ES-I3 (cell line): Measurements from ENCODE around the gene NANOGP8.
"Not testable (repeated sequence)": the region's sequence is repeated elsewhere in the genome, so short reads cannot be mapped to it uniquely, and the experiment has no call there.

Source experiments
- H3K36me3 ChIP-seq: 2 replicates; pipeline ENCODE4 v1.6.1; 2013; ENCODE audit warnings: mild to moderate bottlenecking, low read length, control low read depth, moderate library complexity; ENCODE audit not compliant: insufficient read depth
- H3K4me1 ChIP-seq: 2 replicates; pipeline ENCODE4 v1.6.1; 2013; ENCODE audit warnings: mild to moderate bottlenecking, control low read depth, low read length; ENCODE audit not compliant: insufficient read depth
- H3K9ac ChIP-seq: 2 replicates; pipeline ENCODE4 v1.6.1; 2013; ENCODE audit warnings: low read depth, mild to moderate bottlenecking, low read length, moderate library complexity
- H3K9me3 ChIP-seq: 2 replicates; pipeline ENCODE4 v1.6.1; 2013; ENCODE audit warnings: mild to moderate bottlenecking, low read length, moderate library complexity; ENCODE audit not compliant: control insufficient read depth, insufficient read depth

NANOGP8 gene, protein sequence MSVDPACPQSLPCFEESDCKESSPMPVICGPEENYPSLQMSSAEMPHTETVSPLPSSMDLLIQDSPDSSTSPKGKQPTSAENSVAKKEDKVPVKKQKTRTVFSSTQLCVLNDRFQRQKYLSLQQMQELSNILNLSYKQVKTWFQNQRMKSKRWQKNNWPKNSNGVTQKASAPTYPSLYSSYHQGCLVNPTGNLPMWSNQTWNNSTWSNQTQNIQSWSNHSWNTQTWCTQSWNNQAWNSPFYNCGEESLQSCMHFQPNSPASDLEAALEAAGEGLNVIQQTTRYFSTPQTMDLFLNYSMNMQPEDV

DNA sequence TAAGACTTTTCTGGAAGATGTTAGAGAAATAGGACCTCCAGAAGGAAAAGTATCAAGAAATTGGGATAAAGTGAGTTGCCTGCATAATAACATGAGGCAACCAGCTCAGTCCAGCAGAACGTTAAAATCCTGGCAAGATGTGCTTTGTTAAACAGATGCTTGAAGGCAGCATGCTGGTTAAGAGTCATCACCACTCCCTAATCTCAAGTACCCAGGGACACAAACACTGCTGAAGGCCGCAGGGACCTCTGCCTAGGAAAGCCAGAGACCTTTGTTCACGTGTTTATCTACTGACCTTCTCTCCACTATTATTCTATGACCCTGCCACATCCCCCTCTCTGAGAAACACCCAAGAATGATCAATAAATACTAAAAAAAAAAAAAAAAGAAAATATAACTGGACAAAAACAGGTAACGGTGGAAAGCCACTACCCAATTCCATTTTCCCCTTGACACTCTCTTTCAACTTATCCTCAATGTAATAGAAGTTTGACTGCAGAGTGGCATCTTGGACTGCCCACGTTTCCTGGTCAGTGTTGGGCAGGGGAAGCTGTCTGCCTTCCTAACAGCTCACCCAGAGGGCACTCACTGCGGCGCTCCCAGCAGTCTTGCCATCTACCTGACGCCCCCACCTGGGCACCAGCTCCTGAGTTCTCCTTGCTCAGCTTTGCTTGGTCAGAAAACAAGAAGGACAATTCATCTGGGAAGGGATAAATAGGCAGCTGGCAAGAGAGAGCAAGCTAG is at the start of gene NANOGP8:
Gene NANOGP8, minus strand, starts transcription at position 120 of the 744 bp plus-strand sequence. CDS start 185 bp downstream, outside the sequence.
- not testable (repeated sequence) for H3K9ac ChIP-seq, H3K4me1 ChIP-seq, H3K9me3 ChIP-seq, H3K36me3 ChIP-seq

DNA sequence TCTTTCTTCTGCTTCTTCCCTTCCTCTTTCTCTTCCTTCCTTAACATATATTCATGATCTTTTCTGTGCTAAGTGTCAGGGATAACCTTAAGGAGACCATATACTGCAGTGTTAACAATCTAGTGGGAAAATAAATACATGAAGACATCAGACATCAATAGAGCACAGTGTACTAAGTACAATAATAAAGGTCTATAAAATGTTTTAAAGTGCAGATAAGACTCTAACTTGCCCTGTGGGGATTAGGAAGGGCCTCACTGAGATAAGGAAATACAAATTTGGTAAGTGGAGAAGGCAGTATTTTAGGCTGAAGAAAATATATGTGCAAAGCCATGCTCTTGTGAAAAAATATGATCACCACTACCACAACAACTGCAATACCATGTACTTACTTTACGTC is 49.2 kb upstream of the NANOGP8 start:
- H3K9ac ChIP-seq = no peak overlapping the region
- no peaks in the 10 kb centered on the region for H3K36me3 ChIP-seq
- H3K9me3 ChIP-seq = no peaks in the 10 kb centered on the region
- no peaks in the 10 kb centered on the region for H3K4me1 ChIP-seq

DNA sequence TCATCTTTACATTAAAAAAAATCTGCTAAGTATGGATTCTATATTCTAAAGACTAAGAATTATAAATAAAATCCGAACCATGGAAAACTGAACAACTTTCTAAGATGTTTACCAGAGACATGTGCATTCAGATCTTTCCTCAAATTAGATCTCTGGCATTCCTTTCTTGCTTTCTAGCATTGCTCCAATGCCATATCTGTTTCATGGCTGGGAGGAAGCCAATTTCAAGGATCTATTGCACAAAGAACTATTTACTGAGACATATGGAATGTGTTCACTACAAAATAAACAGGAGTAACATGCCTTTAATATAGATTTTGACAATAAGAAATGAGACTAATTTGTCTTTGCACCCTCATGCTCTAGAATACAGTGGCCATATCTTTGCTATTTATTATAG is 45.1 kb upstream of the NANOGP8 start:
- Histone ChIP-seq H3K9ac (no peak overlapping the region), H3K4me1 (no peaks in the 10 kb centered on the region), H3K9me3 (no peaks in the 10 kb centered on the region), H3K36me3 (no peaks in the 10 kb centered on the region)

DNA sequence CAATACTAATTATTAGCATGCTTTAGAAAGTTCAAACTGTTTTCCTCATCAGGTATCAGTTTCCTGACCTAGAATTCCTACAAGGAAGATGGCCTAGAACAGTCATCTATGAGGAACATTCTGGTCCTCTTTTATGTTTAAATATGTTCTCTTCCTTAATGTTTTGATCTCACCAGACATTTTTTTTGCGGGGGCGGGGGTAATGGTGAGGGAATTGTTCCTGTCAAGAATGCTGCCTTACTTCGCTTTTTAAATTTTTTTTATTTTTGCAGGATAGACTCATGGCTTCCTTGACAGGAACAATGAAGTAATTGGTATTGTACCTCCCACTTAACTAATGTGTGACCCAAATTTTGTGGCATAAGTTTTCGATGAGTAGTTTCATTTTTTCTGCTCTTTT is 44.3 kb upstream of the NANOGP8 start:
- no peaks in the 10 kb centered on the region for H3K36me3 ChIP-seq
- H3K9ac ChIP-seq = no peak overlapping the region
- H3K4me1 ChIP-seq = no peaks in the 10 kb centered on the region

DNA sequence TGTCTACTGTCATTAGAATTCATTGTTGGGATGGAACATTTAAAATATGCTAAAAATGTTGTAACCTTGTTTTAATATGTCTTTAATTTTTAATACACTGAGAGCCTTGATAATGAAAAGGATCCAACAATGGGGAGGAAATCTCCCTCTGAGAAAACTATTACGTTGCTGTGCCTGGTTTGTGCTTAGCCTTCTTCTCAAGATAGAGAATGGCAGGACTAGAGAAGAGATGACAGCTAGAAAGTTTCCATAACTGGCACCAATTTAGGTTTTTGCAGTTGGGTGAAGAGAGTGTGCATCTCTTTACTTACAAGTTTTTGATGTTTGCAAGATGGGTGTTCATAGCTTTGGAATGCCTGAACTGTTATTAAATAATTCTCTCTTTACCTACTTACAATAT is 42.6 kb upstream of the NANOGP8 start:
- Histone ChIP-seq H3K9me3 (no peaks in the 10 kb centered on the region), H3K4me1 (no peaks in the 10 kb centered on the region), H3K36me3 (no peaks in the 10 kb centered on the region), H3K9ac (no peak overlapping the region)

More for the DNA sequence above, 44.3 kb upstream of the NANOGP8 start:
- H3K9me3 ChIP-seq = no peaks in the 10 kb centered on the region

DNA sequence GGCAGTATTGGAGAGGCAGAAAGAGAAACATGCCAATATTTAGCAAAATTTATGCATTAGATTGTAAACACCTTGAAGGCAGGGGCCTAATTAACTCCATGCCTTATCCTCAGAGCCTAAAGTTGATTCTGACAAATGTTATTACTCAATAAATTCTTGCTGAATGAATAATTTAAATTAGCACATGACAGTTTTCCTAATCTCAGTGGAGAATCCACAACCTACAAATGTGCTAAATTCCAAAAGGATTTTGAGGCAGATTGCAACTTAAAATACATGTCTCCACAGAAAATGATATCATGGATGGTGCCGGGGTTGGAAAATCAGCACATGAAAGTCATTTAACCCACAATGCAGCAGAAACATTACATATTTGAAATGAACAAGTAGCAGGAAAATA is 41.1 kb upstream of the NANOGP8 start:
- no peaks in the 10 kb centered on the region for H3K36me3 ChIP-seq
- H3K9ac ChIP-seq = no peak overlapping the region
- H3K9me3 ChIP-seq = no peaks in the 10 kb centered on the region
- no peaks in the 10 kb centered on the region for H3K4me1 ChIP-seq

DNA sequence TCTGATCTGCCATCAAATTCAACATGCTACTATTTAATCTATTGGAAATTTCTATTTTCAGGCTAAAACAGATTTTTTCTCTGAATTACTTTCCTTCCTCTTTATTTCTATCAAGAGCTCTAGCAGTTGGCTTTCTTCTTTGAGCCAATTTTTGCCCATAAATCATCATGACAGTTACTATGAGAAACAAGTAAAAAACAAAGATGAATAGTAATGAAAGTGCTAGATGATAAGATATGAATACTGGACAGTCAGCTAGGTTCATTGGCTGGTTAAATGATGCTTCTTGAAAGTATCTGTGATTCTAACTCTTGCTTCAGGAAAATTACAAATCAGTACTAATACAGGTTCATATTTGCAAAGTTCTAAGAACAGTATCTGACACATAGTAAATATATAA is 38.6 kb upstream of the NANOGP8 start:
- H3K9ac ChIP-seq = no peak overlapping the region
- no peaks in the 10 kb centered on the region for H3K9me3 ChIP-seq
- no peaks in the 10 kb centered on the region for H3K36me3 ChIP-seq
- H3K4me1 ChIP-seq = no peaks in the 10 kb centered on the region

DNA sequence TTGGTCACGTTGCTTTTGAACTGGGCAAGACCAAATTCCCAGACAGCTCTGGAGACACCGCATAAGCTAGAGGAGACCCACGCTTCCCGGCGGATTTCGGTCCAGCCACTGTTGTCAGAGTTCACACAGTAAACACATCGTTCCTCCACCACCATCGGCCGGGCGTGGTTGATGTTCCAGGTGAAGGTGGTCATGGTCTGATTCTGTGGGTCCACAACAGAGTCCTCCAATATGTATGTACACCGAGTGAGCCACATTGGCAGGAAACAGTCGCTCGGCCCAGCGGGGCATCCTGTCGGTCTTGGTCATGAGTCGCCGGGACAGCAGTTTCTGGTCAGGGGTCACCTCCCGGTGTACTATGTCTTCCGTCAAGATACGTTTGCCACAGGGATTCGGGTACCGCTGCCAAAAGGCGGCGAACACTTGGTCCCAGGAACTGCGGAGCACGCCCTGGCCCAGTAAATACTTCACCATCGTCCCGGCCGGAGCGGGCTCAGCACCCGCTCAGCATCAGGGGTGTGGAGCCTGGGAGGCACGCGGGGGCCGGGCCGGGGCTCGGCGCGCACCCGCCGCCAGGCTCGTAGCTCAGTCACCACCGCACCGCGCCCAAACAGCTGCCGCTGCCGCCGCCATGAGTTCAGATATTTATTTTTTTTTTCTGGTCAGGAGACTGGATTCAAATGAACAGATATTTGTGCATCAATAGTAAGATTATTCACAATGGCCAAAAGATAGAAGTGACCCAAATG is 36.7 kb upstream of the NANOGP8 start:
- Histone ChIP-seq H3K9ac (no peak overlapping the region), H3K9me3 (no peaks in the 10 kb centered on the region), H3K4me1 (peaks cover 16% of the 10 kb centered on the region), H3K36me3 (no peaks in the 10 kb centered on the region)

DNA sequence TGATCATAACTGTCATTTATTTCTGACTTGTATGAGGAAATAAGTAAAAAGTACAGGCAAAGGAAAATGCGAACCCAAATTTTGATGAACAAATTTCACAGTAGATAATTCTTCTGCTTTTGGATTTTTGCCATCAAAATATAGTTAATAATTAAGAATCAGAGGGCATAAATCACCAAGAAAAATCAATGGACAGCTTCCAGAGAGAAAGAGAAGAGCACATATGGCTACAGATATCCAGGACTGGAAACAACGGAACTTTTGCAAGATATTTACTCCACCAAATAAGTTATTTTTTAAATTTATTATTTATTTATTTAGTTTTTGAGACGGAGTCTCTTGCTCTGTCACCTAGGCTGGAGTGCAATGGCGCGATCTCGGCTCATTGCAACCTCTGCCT is 35.1 kb upstream of the NANOGP8 start:
- Histone ChIP-seq H3K9me3 (no peaks in the 10 kb centered on the region), H3K36me3 (no peaks in the 10 kb centered on the region), H3K9ac (no peak overlapping the region), H3K4me1 (peaks cover 18% of the 10 kb centered on the region)

DNA sequence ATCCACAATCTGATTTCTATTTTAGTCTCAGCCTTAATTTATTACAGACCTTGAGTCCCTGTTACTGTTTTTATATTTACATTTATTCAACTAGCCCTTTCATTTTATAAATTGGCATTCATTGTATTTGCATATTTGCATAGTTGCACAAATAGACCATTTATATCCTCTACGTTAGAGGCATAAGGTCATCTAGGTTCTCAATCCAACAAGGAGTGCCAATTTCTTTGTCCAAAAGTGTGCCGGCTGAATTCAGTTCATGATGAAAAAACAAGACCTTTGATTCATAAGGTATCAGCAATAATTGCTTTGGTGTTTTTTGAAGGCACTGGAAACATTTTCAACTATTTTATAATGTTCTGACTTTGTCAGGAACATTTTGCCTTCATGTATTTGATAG is 33.9 kb upstream of the NANOGP8 start:
- H3K9ac ChIP-seq = no peak overlapping the region
- peaks cover 18% of the 10 kb centered on the region for H3K4me1 ChIP-seq
- H3K9me3 ChIP-seq = no peaks in the 10 kb centered on the region
- no peaks in the 10 kb centered on the region for H3K36me3 ChIP-seq

DNA sequence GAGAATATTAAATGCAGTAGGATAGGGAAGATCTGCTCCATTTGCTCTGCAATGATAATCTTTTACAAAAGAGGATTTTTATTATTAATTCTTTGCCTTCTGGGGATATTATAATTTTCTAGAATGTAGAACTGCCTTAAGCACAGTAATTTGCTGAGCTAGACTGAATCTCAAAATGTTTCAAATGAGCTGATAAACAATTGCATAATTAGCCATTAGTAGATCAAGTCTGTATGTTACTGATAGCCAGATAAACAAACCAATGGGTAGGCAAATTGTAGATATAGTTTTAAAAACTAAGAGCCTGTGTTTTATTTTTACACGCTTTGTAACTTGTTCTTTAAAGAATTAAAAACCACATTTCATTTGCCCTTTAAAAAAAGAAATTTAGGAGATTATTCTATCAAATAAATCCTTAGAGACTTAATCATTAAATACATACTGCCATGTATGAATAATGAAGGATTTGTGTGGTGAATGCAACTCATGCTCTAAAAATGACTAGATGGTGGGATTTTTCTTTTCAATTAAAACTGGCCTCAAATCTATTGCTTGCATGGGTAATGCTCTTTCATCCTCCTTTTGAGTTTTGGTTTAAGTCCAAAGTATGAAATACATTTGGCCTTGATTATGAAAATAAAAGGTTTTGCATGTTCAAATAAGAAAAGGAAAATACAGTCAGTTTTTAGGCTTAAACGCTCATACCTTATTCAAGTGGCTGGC is 32.6 kb upstream of the NANOGP8 start:
- no peaks in the 10 kb centered on the region for H3K9me3 ChIP-seq
- no peak overlapping the region for H3K9ac ChIP-seq
- no peaks in the 10 kb centered on the region for H3K36me3 ChIP-seq
- peaks cover 18% of the 10 kb centered on the region for H3K4me1 ChIP-seq

DNA sequence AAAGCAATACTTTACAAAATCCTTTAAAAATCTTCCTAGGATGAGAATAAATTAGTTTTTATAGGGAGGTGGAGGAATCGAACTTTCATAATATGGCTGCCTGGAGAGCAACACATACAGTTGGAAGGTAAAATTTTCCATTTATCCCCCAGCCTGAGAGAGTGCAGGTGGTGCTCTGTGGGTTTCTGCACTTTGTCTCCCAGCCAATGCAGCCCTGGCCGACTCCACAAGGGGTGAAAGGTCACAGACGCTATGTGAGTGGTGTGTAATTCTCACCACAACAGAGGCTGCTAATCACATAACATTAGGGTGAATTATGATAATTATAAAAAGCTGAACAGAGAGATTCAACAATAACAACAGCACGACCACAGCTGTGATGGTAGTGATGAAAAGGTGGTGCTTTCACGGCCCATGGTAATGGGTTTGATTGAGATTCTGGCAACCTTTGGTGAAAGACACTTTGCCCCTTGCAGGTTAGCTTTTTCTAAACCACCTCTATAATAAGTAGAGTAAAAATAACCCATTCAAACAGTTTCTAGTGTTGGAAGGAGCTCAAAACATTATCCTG is 30.1 kb upstream of the NANOGP8 start:
- H3K4me1 ChIP-seq = peaks cover 18% of the 10 kb centered on the region
- H3K36me3 ChIP-seq = no peaks in the 10 kb centered on the region
- H3K9ac ChIP-seq = no peak overlapping the region

DNA sequence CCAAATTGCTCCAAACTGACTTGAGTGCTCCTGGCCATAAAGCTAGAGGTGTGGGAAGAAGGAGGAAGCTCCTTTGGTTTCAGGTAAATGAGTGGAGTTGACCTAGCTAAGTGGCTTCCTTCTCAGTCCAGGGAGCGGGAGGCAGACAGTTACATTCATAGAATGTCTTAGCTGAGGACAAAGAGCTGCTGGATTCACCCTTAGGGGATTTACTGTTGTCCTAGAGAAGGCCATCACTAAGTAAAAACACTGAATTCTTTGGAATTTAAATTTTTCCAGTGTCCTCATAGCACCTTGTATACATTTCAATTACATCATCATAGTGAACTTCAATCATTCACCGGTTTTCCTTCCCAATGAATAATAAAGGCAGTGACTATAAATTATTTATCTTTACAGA is 27.3 kb upstream of the NANOGP8 start:
- Histone ChIP-seq H3K36me3 (no peaks in the 10 kb centered on the region), H3K9me3 (no peaks in the 10 kb centered on the region), H3K4me1 (peaks cover 7% of the 10 kb centered on the region), H3K9ac (no peak overlapping the region)

More for the DNA sequence above, 30.1 kb upstream of the NANOGP8 start:
- H3K9me3 ChIP-seq = no peaks in the 10 kb centered on the region

DNA sequence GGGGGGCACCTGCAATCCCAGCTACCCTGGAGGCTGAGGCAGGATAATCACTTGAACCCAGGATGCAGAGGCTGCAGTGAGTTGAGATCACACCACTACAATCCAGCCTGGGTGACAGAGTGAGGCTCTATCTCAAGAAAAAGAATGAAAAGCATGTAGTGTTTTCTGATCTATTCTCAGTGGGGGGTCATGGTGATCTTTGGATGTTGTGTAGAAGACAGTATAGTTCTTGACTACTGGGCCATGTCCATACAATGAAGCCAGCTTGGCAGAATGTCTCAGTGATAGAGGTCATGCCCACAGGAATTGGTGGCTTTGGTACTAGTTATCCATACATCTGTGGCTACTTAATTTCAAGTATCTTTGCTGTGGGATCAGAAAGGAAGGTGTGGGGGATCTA is 26.8 kb upstream of the NANOGP8 start:
- Histone ChIP-seq H3K9ac (no peak overlapping the region), H3K36me3 (no peaks in the 10 kb centered on the region), H3K9me3 (no peaks in the 10 kb centered on the region), H3K4me1 (peaks cover 3% of the 10 kb centered on the region; the same call in 1 of the 2 replicates)
